Measurements from ENCODE around the gene ABLIM2. TPM values are rescaled to one million over a fixed set of nuclear protein-coding genes. Genes with fewer than 3 reads are reported as not detected.

ABLIM2 gene
- total and polyA plus RNA-seq, 2 donors (not counting 1 experiment from before 2014, with no cell fraction given): 3.3 to 79.0 TPM

- no peaks in the 10 kb centered on the region for H3K27me3 ChIP-seq (replicated peaks in 1 of 4; ENCODE audit: control extremely low read depth in 1 of 4, control insufficient read depth in 3 of 4, insufficient read depth in 4 of 4, low read length in 3 of 4)
- Mint-ChIP-seq H3K27ac (no peak overlapping the region), H3K9me3 (ENCODE audit: insufficient read depth) (peaks cover 6% of the 10 kb centered on the region), H3K4me3 (no peak overlapping the region), H3K4me1 (no peaks in the 10 kb centered on the region), H3K27me3 (no peaks in the 10 kb centered on the region)
- no peak overlapping the region for H2AFZ ChIP-seq (ENCODE audit: insufficient read depth, low read depth, low read length, poor library complexity, severe bottlenecking)
- DNase-seq: no peak
- no peak overlapping the region for H3K9ac ChIP-seq (ENCODE audit: low read length)
- intact Hi-C loops (cut with micrococcal nuclease): no loop called here
- H3K9me3 ChIP-seq (ENCODE audit: control extremely low read depth in 1 of 3, control insufficient read depth in 2 of 3, insufficient read depth in 1 of 3, low read length in 2 of 3): peaks cover 2 to 31% (median 13%) of the 10 kb centered on the region in 3 donors
- H4K20me1 ChIP-seq (ENCODE audit: control insufficient read depth, insufficient read depth, low read length, poor library complexity, severe bottlenecking): no peaks in the 10 kb centered on the region
- ATAC-seq (ENCODE audit: low read depth): no peak
- no peaks in the 10 kb centered on the region for H3K79me2 ChIP-seq (ENCODE audit: control insufficient read depth, insufficient read depth, low read length)
- H3K4me2 ChIP-seq (replicated peaks; ENCODE audit: low read depth, low read length, poor library complexity, severe bottlenecking): no peak overlapping the region
- no peaks in the 10 kb centered on the region for H3K4me1 ChIP-seq (ENCODE audit: control insufficient read depth in 2 of 2, insufficient read depth in 2 of 2, low read length in 2 of 2)
- H3K27ac ChIP-seq (ENCODE audit: low read length in 2 of 2): no peak overlapping the region
- 88% methylated on average over 6 of the region's 8 CpGs for WGBS (ENCODE audit: insufficient coverage)
- no peak for TF ChIP-seq CTCF (IDR thresholded peaks at IDR 0.05)
- TF ChIP-seq EZH2 (IDR thresholded peaks at IDR 0.05; ENCODE audit: borderline replicate concordance, insufficient read depth, low read depth, low read length, poor library complexity, severe bottlenecking): no peak
- ChIA-PET CTCF (no interaction called here), POLR2A (no interaction called here)
- no peak overlapping the region for H3K4me3 ChIP-seq (ENCODE audit: control extremely low read depth in 1 of 5, extremely low read depth in 1 of 5, insufficient read depth in 1 of 5, low read depth in 2 of 5, low read length in 4 of 5)
- no peaks in the 10 kb centered on the region for H3K36me3 ChIP-seq (replicated peaks in 1 of 2; ENCODE audit: control extremely low read depth in 1 of 2, control insufficient read depth in 1 of 2, extremely low read depth in 1 of 2, insufficient read depth in 2 of 2, low read length in 1 of 2)
Measured at GRCh38 chr4:8097721-8098345, 60.8 kb downstream of the ABLIM2 start.

DNA sequence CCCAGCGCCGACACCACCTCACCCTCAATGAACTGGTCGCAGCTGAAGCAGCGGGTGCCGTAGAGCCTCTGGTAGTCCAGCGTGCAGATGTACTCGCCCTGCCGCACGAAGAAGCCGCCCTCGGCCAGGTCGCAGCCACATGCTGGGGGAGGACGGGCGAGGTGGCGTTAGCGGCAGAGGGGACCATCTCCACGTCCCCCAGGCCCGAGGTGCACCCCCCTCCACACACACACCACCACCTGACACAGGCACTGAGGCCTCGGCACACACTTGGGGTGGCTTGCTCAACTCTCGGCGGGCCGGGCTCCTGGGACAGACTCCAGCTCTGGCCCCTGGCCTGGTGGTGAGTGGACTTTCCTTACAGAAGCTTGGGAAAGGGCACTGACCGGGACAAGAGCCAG lies 61.5 kb downstream of the ABLIM2 start:
- Histone ChIP-seq H4K20me1 (ENCODE audit: control insufficient read depth, insufficient read depth, low read length, poor library complexity, severe bottlenecking) (no peaks in the 10 kb centered on the region), H3K9ac (ENCODE audit: low read length) (no peak overlapping the region), H3K4me3 (ENCODE audit: control extremely low read depth in 1 of 5, extremely low read depth in 1 of 5, insufficient read depth in 1 of 5, low read depth in 2 of 5, low read length in 4 of 5) (no peak overlapping the region), H2AFZ (ENCODE audit: insufficient read depth, low read depth, low read length, poor library complexity, severe bottlenecking) (no peak overlapping the region), H3K9me3 (ENCODE audit: control extremely low read depth in 1 of 3, control insufficient read depth in 2 of 3, insufficient read depth in 1 of 3, low read length in 2 of 3) (peaks cover 2 to 31% (median 13%) of the 10 kb centered on the region in 3 donors), H3K36me3 (replicated peaks in 1 of 2; ENCODE audit: control extremely low read depth in 1 of 2, control insufficient read depth in 1 of 2, extremely low read depth in 1 of 2, insufficient read depth in 2 of 2, low read length in 1 of 2) (no peaks in the 10 kb centered on the region), H3K27me3 (replicated peaks in 1 of 4; ENCODE audit: control extremely low read depth in 1 of 4, control insufficient read depth in 3 of 4, insufficient read depth in 4 of 4, low read length in 3 of 4) (no peaks in the 10 kb centered on the region), H3K4me1 (ENCODE audit: control insufficient read depth in 2 of 2, insufficient read depth in 2 of 2, low read length in 2 of 2) (no peaks in the 10 kb centered on the region), H3K4me2 (replicated peaks; ENCODE audit: low read depth, low read length, poor library complexity, severe bottlenecking) (no peak overlapping the region), H3K79me2 (ENCODE audit: control insufficient read depth, insufficient read depth, low read length) (no peaks in the 10 kb centered on the region), H3K27ac (ENCODE audit: low read length in 2 of 2) (no peak overlapping the region)
- DNase-seq: no peak
- Mint-ChIP-seq H3K4me3 (no peak overlapping the region), H3K27ac (no peak overlapping the region), H3K9me3 (ENCODE audit: insufficient read depth) (peaks cover 6% of the 10 kb centered on the region), H3K27me3 (no peaks in the 10 kb centered on the region), H3K4me1 (no peaks in the 10 kb centered on the region)
- ChIA-PET CTCF (no interaction called here), POLR2A (no interaction called here)
- intact Hi-C loops (cut with micrococcal nuclease): no loop called here
- TF ChIP-seq CTCF (IDR thresholded peaks at IDR 0.05) (no peak), EZH2 (IDR thresholded peaks at IDR 0.05; ENCODE audit: borderline replicate concordance, insufficient read depth, low read depth, low read length, poor library complexity, severe bottlenecking) (no peak)
- WGBS (ENCODE audit: insufficient coverage): 88% methylated on average over 19 of the region's 23 CpGs
- no peak for ATAC-seq (ENCODE audit: low read depth)
